Measurements from ENCODE around the gene FOXF1.

DNA sequence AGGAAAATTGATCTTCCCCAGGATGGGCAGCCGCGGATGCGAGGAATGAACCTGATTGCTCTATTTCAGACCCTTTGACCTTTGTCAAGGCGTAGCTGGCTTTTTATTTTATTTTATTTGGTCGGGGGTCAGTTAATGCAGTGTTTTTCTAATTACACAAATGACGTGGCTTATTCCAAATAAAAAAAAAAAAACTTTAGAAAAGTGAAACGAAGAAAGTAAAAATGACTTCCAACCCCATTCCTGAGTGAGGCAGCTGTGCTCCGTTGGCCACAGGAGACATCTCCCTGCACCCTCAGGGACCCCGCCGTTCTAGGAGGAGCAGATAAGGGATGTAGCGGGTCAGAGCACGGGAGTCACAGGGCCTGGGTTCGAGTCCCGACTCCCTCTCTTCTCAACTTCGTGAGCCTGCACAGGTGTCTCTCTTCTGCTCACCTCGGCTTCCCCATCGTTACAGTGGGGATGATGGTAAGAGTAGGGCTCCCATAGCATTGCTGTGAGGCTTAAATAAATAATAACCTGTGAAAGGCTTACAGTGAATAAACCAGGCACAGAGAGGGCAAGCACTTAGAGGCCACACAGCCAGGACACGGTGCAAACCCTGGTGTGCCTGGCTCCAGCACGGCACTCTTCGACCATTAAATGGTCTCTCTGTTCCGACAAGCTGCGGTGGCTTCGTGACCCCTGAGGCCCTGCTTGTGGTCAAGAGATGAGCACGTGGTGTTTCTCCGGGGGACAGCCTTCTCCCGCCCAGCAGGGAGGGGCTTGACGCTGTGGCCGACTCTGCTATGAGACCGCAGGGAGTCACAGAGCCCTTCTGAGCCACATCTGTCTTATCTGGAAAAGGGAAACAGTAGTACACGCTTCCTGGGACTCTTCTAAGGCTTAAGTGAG, 10.2 kb downstream of the FOXF1 start:
- TF ChIP-seq, protein P1, sequence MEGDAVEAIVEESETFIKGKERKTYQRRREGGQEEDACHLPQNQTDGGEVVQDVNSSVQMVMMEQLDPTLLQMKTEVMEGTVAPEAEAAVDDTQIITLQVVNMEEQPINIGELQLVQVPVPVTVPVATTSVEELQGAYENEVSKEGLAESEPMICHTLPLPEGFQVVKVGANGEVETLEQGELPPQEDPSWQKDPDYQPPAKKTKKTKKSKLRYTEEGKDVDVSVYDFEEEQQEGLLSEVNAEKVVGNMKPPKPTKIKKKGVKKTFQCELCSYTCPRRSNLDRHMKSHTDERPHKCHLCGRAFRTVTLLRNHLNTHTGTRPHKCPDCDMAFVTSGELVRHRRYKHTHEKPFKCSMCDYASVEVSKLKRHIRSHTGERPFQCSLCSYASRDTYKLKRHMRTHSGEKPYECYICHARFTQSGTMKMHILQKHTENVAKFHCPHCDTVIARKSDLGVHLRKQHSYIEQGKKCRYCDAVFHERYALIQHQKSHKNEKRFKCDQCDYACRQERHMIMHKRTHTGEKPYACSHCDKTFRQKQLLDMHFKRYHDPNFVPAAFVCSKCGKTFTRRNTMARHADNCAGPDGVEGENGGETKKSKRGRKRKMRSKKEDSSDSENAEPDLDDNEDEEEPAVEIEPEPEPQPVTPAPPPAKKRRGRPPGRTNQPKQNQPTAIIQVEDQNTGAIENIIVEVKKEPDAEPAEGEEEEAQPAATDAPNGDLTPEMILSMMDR (IDR thresholded peaks at IDR 0.05): no peak
- TF ChIP-seq POLR2A (IDR thresholded peaks at IDR 0.05): no peak

Measured in uterus (tissue), 2 donors.